ENCODE data around the gene EGFL8. TPM values are rescaled to one million over a fixed set of nuclear protein-coding genes. Genes with fewer than 3 reads are reported as not detected.
"Not testable (repeated sequence)": the region's sequence is repeated elsewhere in the genome, so short reads cannot be mapped to it uniquely, and the experiment has no call there.

EGFL8 gene
- total RNA-seq, 2 donors from 2014 or later: 12.2 to 19.5 TPM

GRCh38 chr6:32190054-32190851 lies 25.9 kb downstream of the EGFL8 start, which contains the start of gene PBX2:
PBX2 (minus strand) TSS chr6:32190202; CDS start chr6:32189915, 287 bp downstream.
- H3K4me3 ChIP-seq: peak within 1 kb of the TSS; percentile 74 to 79
- H3K27ac ChIP-seq: peak within 1 kb of the TSS; percentile 91 to 98
- TF ChIP-seq POLR2AphosphoS5 (IDR thresholded peaks at IDR 0.05) (peak; percentile 94), CTCF (IDR thresholded peaks at IDR 0.05) (peak in 1 of 4 experiments; percentile 21), POLR2A (IDR thresholded peaks at IDR 0.05) (peak; percentile 96)
- peak; percentile 94 for DNase-seq (ENCODE audit: low spot score)
- H3K27me3 ChIP-seq (replicated peaks; ENCODE audit: insufficient read depth): no peaks in the 10 kb centered on the region
- no peaks in the 10 kb centered on the region for H3K36me3 ChIP-seq
- intact Hi-C loops (cut with DNase I): no loop called here
- no peaks in the 10 kb centered on the region for H3K9me3 ChIP-seq
- 5% methylated on average over 20 of the region's 23 CpGs for WGBS
- no peaks in the 10 kb centered on the region for H3K4me1 ChIP-seq (replicated peaks)

- no peaks in the 10 kb centered on the region for H3K36me3 ChIP-seq
- H3K4me1 ChIP-seq (replicated peaks): no peaks in the 10 kb centered on the region
- 74% methylated on average over 8 of the region's 8 CpGs for WGBS
- intact Hi-C loops (cut with DNase I): no loop called here
- H3K27me3 ChIP-seq (replicated peaks; ENCODE audit: insufficient read depth): no peaks in the 10 kb centered on the region
- H3K4me3 ChIP-seq: peak overlapping the region; percentile 74 to 79
- H3K9me3 ChIP-seq: no peaks in the 10 kb centered on the region
- TF ChIP-seq POLR2A (IDR thresholded peaks at IDR 0.05): no peak
- TF ChIP-seq CTCF (IDR thresholded peaks at IDR 0.05): no peak
- H3K27ac ChIP-seq: peak overlapping the region; percentile 91 to 98
- no peak for DNase-seq (ENCODE audit: low spot score)
These were observed 26.7 kb downstream of the EGFL8 start for GRCh38 chr6:32190911-32191677.

GRCh38 chr6:32191696-32192607 lies 27.6 kb downstream of the EGFL8 start:
- Histone ChIP-seq H3K27me3 (replicated peaks; ENCODE audit: insufficient read depth) (no peaks in the 10 kb centered on the region), H3K4me3 (no peak overlapping the region), H3K4me1 (replicated peaks) (no peaks in the 10 kb centered on the region), H3K9me3 (no peaks in the 10 kb centered on the region), H3K36me3 (no peaks in the 10 kb centered on the region), H3K27ac (peak overlapping the region; percentile 47 to 98)
- no peak for DNase-seq (ENCODE audit: low spot score)
- TF ChIP-seq CTCF (IDR thresholded peaks at IDR 0.05) (no peak), POLR2AphosphoS5 (IDR thresholded peaks at IDR 0.05) (no peak), POLR2A (IDR thresholded peaks at IDR 0.05) (no peak)
- intact Hi-C loops (cut with DNase I): no loop called here
- WGBS: 74% methylated on average over 15 of the region's 15 CpGs

DNA sequence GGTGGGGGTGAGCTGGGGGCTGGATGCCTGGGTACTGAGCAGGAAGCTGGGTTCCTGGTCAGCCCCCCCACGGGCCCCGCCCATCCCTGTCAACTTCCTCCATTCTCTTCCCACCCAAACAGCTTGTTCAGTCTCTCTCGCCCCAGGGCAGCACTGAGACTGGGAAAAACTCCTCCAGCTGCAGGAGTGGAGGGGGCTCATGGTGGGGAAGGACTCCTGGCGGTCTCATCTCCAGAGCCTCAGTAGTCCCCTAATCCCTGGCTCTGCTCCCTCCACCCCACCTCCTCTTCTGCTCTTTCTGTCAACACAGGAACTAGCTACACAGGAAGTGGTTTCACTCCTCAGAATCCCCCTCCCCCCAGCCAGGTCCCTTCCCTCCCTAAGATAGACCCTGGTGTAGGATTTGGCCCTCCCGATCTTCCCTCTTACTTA lies 28.2 kb downstream of the EGFL8 start, which contains the start of gene GPSM3:
GPSM3 (minus strand) TSS at position 36 of the 432 bp plus-strand sequence. CDS start 130 bp downstream, outside the sequence.
- TF ChIP-seq POLR2AphosphoS5 (IDR thresholded peaks at IDR 0.05) (no peak), CTCF (IDR thresholded peaks at IDR 0.05) (no peak), POLR2A (IDR thresholded peaks at IDR 0.05) (peak; percentile 19)
- no peaks in the 10 kb centered on the region for H3K36me3 ChIP-seq
- H3K9me3 ChIP-seq: no peaks in the 10 kb centered on the region
- H3K27ac ChIP-seq: peak within 1 kb of the TSS; percentile 47 to 98
- WGBS: 12% methylated on average over 5 of the region's 5 CpGs
- no peaks in the 10 kb centered on the region for H3K27me3 ChIP-seq (replicated peaks; ENCODE audit: insufficient read depth)
- intact Hi-C loops (cut with DNase I): no loop called here
- no peak within 1 kb of the TSS for H3K4me3 ChIP-seq
- no peak for DNase-seq (ENCODE audit: low spot score)
- no peaks in the 10 kb centered on the region for H3K4me1 ChIP-seq (replicated peaks)

GRCh38 chr6:32193096-32193495 lies 28.7 kb downstream of the EGFL8 start:
- H3K36me3 ChIP-seq; intact Hi-C loops (cut with DNase I); H3K4me1 ChIP-seq (replicated peaks); H3K9me3 ChIP-seq; H3K4me3 ChIP-seq; DNase-seq (ENCODE audit: low spot score); H3K27me3 ChIP-seq (replicated peaks; ENCODE audit: insufficient read depth): not testable (repeated sequence)
- H3K27ac ChIP-seq: peak overlapping the region; percentile 47 to 98
- WGBS: 78% methylated on average over 13 of the region's 13 CpGs

Measured in prostate gland (tissue), 2 donors.